Middle frontal gyrus (tissue), 1 donor: ENCODE data around the gene LGALS3BP.

Experiments
- DNase-seq: peaks from one replicate; pipeline ENCODE4 v3.0.0-alpha.2; 2015; ENCODE audit warnings: low spot score; ENCODE audit errors: extremely low spot score

The LGALS3BP gene

DNA sequence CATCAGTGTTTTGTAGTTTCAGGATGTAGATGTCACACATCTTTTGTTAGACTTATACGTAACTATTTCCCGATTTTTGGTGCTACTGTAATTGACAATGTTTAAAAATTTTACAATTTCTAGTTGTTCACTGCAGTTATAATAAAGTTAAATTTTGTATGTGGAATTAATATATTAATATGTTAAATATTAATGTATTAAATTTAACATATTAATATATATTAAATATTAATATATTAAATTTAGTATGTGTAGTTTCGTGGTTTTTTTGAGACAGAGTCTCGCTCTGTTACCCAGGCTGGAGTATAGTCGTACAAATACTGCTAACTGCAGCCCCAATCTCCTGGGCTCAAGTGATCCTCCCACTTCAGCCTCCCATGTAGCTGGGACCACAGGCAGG lies 5.7 kb upstream of the LGALS3BP start:
- DNase-seq: no peak

DNA sequence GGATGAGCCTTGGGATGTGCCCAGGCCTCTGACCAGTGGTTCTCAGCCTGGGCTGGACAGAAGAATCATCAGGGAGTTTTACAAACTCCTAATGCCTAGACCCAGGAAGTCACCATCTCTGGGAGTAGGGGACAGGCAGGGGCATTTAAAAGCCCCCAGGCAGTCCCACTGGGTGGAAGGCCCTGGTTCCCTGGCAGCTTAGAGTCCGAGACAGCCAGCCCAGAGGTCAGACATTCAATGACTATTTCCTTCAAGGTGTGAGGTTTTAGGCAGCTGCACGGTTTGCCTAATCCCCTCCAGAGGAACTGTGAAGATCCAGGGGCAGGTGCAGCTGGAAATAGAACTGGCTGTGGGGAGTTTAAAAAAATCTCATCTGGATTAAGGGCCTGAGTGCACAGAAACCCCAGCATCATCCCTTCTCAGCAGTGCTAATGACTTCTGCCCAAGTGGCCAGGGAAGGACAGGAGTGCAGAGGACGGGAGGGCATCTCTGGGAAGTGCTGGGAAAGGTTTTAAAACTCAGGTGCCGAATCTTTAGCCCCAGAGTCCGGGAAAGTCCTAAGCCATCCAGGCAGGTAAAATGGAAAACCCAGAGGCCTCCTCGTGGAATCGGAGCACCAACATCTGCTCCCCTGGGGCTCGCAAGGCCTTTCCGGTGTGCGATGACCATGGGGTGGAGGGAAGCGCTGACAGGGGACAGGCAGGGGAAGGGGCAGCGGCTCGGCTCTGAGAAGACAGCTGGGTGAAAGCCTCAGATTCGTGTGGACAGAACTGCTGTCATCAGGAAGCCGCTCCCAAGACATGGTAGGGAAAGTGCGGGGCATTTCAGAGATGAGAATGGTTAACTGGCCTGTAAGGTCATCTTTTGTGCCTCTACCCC lies 1.5 kb upstream of the LGALS3BP start:
- DNase-seq: no peak

DNA sequence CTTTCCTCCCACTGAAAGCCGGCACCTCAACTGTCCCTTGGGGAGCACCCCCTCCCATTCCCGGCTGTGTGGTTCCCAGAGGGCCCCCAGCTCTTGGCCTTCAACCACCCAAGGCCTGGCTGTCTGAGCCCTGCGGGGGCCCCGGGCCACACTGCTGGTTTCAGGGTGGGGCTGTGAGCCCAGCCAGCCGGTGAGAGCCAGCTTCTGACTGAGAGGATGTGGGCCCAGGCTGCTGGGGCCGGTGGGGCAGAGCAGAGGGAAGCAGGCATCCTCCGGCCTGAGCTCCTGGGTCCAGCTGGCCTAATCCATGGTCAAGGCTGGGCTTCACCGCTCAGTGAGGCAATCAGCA lies 875 bp upstream of the LGALS3BP start:
- DNase-seq: no peak

DNA sequence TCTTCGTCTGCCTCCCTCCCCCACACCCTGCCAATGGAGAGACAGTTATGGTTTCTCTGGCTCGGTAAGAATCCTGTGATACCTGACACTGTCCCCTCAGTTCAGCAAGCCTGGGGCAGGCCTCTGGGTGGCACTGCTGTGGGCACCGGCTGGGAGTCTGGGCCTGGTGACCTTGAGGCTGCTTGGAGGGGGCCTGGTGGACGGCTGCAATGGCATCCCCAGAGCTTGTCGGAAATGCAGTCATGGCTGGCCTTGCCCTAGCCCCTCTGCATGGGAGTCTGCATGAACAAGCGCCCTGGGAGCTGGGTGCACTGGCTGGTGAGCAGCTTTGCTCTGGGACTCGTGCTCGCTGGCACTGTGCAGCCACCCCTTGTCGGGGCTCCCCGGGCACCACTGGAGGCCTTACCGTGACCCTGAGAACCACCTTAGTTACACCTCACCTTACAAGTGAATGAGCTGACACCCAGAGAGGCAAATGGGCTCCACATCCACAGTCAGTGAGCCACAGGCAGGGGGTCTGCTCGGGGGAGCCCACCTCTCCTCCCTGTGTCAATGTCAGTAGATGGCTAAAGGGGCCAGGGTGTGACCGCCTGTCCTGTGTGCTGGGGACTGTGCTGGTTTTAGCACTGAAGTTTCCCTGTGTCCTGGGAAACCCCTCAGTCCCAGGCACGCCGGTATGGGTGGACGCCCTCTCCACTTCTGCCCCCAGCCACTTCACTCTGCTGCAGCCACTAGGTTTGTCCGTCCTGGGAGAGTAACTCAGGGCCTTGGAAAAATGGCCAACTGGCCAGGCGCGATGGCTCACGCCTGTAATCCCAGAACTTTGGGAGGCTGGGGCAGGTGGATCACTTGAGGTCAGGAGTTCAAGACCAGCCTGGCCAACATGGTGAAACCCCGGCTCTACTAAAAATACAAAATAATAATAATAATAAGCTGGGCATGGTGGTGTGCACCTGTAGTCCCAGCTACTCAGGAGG lies 1.4 kb downstream of the LGALS3BP start:
- no peak for DNase-seq

DNA sequence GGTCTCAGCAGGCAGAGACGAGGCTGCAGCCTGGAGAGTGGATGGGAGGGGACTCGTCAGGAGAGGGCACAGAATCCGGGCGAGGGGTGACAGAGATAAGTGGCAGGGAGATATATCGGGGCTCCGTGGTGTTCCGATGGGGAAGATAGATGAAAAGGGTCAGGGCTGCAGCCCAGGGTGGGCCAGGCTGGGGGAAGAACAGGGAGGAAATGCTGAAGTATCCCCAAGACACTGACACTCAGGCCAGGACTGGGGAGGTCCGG lies 2.1 kb downstream of the LGALS3BP start:
- no peak for DNase-seq

DNA sequence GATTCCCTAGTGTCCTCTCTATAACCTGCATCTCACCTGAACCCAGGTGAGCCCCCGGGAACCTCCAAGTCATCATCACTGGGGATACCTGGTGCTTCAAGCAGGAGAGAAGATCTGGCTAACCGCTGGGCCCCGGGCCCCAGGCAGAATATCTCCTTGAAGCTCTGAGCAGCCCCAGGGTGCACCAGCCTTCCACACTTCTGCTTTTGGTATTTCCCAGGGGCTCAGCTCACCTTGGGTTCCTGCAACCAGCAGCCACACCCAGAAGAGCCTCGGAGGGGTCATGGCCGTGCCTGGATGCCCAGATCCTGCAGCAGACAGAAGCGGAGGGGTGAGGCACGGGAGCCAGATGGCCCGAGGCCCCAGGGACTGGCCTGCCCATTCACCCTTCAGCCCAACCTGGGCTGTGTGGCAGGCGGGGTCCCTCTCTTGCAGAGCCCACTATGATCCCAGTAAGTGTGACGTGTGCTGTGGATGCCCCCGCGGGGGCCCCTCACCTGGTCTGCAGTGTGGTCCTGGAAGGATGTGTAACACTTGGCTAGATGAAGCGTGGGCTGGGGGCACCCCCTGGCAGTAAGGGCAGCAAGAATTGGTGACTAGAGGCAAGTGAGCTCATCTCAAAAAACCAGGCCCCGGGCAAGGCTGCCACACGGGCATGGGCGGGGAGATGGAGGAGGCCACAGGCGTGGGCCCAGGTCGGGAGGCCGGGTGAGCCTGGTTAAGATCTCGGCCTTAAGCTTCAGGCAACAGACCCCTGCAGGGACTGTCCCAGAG lies 2.6 kb downstream of the LGALS3BP start:
- no peak for DNase-seq

DNA sequence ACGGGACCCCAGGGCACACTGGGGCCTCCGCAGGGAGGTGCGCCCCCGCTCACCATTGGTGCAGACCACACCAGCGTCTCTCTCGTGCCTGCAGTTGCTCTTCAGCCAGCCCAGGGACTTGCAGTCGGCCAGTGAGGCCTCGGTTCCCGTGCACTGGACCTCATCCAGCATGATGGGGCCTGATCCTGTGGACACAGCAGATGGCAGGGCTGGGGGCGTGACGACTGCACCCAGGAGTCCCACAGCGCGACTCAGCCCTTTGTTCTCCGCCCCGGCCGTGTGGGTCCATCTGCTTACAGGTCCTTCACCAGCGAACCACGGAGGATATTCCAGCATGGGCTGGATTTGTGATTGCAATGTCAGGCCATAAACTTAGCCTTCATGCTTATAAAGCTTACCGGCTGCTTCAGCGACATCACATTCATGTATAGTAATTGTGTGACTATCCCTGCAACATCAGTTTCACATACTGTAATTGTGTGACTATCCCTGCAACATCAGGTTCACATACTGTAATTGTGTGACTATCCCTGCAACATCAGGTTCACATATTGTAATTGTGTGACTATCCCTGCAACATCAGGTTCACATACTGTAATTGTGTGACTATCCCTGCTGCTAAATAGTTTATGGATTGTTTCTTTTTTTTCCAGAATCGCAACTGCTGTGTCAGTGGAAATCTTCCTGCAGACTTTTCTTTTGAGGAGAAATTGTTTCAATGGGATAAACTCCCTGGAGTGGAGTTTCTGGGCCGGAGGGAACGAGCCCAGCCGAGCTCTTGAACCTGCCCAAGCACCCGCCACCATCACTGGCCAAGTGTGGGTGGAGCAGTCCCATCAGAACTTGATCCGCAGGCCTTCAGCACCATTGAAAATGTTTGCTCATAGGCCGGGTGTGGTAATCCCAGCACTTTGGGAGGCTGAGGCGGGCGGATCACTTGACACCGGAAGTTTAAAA lies 4.8 kb downstream of the LGALS3BP start:
- no peak for DNase-seq

DNA sequence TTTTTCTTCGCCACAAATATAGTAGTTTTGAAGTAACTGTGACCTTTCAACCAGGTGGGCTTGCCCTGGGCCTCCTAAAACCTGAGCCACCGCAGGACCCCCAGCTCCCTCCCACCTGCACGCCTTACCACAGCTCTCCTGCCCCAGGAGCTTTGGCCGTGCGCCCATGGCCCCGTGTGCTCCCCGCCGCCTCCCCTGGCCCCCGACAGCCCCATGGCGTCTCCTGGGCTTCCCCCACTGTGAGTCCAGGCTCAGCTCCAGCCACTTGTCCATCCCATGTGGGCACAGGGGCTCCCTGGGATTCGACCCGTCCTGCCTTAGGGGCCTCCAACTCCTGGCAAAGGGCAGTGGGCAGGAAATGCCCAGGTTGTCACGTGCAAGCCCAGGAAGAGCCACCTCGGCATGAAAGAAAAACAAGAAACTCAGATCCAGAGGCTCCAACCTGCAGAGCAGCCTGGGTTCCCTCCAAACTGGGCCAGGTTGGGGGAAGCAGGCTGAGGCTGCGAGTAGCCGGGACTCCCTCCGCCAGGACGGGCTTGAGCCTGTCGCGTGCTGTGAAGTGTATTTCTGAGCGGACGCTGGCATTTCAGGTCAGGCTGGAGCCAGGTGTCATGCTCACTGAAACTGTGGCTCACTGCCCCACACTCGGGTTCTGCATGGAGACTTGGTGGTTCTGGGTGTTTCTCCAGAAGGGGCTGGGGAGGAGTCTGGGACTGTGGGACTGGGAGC lies 5.8 kb downstream of the LGALS3BP start:
- no peak for DNase-seq

DNA sequence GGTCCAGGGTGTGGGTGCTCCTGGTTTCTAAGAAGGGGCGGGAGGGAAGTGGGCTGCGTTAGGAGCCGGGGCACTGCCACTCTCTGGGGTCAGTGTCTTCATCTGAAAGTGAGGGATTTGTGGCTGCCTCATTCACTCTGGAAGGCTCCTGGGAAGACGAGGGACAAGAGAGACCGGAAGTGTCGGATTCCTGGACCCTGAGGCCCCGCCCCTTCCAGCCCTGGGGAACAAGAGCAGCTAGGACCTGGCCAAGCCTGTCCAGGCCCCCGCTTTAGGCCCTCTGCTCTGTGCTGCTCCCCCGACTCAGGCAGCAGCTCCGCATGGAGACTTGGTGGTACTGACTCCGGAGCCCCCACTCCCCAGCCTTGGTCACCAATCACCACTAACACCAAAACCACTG lies 6.5 kb downstream of the LGALS3BP start:
- no peak for DNase-seq

DNA sequence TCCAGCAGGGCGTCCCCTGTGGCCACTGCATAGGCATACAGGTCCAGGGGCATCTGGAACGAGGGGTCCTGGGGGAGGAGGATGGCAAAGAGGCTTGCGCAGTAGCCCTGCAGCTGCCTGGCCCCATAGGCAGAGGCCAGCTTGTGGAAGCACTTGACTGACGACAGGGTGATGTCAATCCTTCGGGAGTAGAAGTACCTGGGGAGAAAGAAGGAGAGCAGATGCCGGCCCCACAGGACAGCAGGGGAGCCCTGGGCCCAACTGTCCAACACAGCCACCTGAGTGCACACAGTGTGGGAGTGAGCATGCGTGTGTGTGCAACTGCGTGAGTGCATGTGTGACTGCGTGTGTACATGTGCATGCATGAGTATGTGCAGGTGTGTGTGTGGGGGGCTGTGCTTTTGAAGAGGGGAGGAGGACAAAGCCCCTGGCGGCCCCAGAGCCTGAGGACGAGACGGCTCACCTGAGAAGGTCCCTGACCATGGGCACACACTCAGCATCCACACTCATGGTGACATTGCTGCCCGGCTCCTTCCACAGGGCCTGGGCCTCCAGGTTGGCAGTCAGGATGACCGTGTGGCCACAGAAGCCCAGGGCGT lies 7.1 kb downstream of the LGALS3BP start:
- no peak for DNase-seq

DNA sequence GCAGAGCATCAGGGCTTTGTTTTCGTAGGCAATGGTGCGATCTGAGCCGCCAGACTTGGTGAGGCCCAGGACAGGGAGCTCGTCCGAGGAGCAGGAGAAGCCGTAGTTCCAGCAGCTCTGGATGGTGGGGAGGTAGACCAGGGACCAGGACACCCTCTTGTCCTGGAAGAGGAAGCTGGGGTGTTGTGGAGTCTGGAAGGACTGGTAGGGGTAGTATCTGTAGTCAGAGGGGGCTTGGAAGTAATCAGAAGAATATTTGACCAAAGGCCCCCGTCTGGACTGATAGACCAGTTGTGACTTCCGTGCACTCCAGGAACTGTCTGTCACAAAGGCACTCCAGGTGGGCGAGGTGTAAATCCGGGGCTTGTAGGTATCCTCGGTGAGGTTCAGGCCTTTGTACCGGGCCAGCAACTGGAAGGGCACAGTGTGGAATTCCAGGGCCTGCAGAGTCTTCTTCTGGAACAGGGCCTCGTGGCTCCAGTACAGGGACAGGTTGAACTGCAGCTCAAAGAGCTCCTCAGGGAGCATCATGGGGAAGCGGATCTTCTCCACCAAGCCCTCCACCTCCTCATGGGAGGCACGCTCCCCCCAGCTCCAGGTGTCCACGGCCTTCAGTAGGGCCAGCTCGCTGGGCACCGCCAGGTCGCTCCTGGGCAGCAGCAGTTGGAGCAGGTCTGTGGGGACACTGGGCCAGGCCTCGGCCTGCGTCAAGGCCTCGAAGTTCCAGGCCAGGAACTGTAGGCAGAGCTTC lies 7.8 kb downstream of the LGALS3BP start:
- no peak for DNase-seq

DNA sequence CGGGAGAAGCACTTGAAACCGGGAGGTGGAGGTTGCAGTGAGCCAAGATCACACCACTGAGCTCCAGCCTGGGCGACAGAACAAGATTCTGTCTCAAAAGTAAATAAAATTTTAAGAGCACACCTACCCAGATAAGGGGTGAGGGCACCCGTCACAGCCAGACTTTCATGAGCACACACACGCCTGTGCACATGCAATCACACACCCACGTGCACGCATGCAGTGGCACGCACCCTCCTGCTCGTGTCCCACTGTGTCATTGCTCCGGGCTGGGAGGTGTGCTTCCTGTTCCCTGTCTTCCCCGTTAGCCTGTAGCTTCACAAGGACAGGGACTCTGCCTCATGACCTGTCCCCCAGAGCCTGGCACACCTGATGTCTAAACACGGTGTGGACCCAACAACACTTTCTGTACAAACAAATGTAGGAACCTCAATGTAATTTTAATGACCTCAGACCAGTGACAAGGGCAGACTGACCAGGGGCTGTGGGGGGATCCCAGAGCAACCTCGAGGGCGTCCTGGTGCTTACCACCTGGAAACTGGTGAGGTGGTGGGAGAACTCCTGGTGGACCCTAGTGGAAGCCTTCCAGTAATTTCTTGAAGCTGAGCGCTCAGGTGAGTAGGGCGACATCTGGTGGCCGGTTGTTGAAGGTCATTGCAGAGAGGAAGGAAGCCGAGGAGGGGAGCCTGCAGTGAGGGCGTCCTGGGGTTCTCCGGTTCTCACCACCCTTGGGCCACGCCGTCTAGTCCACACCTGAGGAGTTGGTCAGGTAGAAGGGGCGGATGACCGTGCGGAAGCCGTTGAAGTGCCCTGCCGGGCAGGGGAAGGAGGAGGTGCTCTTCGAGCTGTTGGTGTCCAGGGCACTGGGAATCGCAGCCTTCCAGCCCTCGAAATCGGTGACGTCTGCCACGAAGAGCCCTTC lies 8.6 kb downstream of the LGALS3BP start:
- peak; percentile 62 for DNase-seq

DNA sequence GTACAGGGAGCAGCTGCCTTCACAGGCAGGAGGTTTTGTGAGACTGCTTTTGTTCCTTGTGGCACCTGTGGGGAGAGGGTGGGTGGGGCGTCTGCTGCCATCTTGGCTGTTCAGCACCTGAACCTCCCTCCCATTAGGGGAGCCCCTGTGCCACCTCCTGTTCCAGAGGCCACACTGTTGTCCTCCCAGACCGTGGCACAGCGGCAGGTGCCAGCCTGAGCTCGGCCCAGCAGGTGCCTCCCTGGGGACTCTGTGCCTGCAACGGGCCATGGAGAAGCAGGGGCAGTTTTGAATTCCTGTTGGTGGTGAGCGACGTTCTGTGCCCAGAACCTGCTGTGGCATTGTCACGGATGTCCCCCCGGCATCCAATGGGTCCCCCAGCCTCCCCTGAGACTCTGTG lies 9.9 kb downstream of the LGALS3BP start:
- DNase-seq: no peak

DNA sequence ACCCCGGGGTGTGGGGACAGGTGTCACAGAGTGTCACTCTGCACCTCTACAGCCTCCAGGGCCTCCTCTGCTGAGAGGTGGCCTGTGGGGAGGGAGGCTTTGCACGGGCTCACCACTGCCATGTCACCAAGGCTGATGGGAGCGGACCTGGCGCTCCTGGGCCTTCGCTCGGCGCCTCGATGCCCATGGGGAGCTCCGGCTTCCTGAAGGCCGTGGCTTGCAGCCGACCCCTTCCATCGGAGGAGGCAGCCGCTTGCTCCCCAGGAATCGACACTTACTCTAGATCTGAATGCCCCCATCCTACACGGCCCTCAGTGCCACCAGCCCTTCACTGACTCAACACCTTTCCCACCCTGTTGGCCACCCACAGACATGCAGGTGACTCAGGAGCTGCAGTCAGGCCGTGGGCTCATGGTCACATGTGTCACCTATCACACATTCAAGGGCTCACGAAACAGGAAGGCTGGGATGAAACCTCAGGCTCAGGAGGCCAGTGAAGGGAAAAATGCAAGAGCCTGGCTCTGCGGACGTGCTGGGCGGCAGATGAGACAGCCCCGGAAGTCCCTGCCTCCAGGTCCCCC lies 11.9 kb downstream of the LGALS3BP start:
- DNase-seq: no peak

DNA sequence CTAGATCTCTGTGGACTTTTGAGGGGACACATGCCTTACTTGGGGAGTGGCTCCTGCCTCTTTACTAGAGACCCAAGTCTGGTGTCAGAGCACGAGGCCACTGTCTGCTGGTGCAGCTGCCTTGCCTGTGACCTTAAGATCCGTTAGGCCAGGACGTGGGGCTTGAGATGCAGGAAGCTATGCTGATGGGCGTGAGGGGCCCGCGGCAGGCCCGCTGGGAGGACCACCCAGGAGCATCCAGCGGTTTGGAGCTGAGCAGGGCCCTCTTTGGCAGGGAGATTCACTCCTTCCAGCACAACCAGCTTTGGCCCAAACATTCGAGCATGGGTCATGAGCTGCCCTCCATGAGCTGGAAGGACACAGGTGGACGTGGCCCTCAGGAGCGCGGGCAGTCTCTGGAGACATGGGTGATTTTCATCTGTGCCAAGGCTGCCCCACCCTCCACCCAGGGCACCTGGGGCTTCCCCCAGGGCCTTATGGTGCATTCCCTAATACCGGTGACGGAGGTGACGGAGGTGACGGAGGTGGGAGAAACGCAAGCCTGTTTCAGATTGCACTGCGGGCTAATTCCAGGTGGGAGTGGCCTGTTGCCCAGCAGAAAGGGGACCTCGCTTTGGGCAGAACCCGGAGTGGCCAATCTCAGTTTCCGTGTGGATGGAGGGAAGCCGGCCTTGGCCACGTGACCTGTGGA lies 12.7 kb downstream of the LGALS3BP start:
- no peak for DNase-seq

DNA sequence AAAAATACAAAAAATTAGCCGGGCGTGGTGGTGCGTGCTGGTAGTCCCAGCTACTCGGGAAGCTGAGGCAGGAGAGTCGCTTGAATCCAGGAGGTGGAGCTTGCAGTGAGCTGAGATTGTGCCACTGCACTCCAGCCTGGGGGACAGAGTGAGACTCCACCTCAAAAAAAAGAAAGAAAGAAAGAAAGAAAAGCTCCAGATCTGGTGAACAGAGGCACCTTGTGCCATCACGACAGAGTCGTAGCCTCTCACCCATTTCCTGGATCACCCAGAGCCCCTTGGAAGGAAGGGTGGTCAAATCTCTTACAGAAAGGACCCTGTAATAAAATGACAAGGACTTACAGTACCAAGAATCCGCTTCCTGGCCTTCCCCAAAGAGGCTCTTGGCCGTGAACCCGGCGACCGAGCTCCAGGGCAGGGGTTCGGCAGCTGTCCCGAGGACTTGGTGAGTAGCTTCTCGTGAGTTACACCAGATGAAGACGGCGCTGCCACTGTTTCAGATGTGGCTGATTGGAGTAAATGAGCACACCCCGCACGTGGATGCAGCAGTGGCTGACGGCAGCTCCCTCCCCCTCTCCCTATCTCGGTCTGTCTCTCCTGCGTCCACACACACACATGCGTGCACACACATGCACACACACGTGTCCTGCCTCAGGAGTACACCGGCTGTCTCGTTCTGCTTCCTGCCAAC lies 13.5 kb downstream of the LGALS3BP start:
- DNase-seq: no peak
